NB4 (cell line): Measurements from ENCODE around the gene CSMD2.

Experiments
- CTCF ChIP-seq: IDR thresholded peaks from one replicate; pipeline ENCODE4 v1.5.1; 2012; ENCODE audit warnings: low read depth, low read length
- POLR2A ChIP-seq: IDR thresholded peaks from 2 replicates; pipeline ENCODE4 v1.6.1; 2011; ENCODE audit warnings: mild to moderate bottlenecking; ENCODE audit not compliant: insufficient read length; ENCODE audit errors: extremely low read depth

GRCh38 chr1:33634806-33635205 is 530.2 kb downstream of the CSMD2 start:
- TF ChIP-seq CTCF, result peak; percentile 75
- TF ChIP-seq POLR2A, result no peak
